SK-N-MC (cell line): ENCODE results near the gene CMIP.

Experiments used
- EZH2 ChIP-seq: fragments of 200-600 bp; sonication (generic); IDR thresholded peaks from one replicate; pipeline ENCODE4 v1.6.1; 2017; ENCODE audit warnings: antibody characterized with exemption
- FOXP2 ChIP-seq: optimal IDR thresholded peaks from 2 replicates; pipeline ENCODE3; 2011; ENCODE audit warnings: mild to moderate bottlenecking, moderate library complexity; ENCODE audit not compliant: insufficient read depth; ENCODE audit errors: extremely low read length, control extremely low read depth
- POLR2AphosphoS5 ChIP-seq: IDR thresholded peaks from 2 replicates; pipeline ENCODE4 v1.6.1; 2012; ENCODE audit warnings: mild to moderate bottlenecking, low read depth, low read length, borderline replicate concordance

DNA sequence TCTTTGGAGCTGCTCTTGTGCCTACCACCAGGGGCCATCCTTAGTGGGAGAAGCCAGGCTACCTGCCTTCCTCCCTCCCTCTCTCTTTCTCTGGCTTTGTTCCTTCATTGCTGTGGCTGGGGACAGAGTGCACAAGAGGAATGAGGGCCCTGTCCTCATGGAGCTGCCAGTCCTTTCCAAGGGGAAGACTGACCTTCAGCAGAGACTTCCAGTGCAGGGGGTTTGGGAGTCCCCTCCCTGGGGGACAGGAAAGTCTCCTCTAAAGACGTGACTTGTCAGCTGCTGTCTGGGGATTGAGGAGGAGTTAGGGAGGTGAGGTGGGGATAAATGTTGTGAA lies 108.1 kb downstream of the CMIP start:
- no peak for TF ChIP-seq EZH2
- TF ChIP-seq POLR2AphosphoS5, result no peak
- TF ChIP-seq FOXP2, result no peak
